WI38 (cell line): ENCODE data around the gene SWAP70.
"Not testable (repeated sequence)": the region's sequence is repeated elsewhere in the genome, so short reads cannot be mapped to it uniquely, and the experiment has no call there.

Experiments used
- H3K4me3 ChIP-seq: 2 replicates; pipeline ENCODE4 v1.5.1; 2011; ENCODE audit warnings: low read depth, mild to moderate bottlenecking, control low read depth, low read length
- CTCF ChIP-seq: IDR thresholded peaks from 2 replicates; pipeline ENCODE4 v1.5.1; 2012; ENCODE audit warnings: low read depth, mild to moderate bottlenecking, control low read depth, low read length

SWAP70 gene

DNA sequence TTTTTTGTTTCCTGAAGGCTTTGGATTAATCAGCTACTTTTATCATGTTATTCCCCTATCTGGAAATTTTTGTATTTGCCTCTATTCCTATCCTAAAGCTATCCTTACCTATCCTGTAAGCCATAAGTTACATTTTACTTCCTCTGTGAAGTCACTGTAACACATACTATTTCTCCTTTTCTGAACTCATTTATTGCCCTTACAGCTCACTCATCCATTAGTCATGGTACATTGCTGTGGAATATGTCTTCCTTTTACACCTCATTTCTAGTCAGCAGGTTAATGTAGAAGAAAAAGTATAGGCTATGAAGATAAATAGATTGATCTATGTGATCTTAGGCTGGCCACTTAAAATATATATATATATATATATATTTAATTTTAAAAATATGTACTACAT, 28.0 kb downstream of the SWAP70 start:
- H3K4me3 ChIP-seq: no peak overlapping the region
- TF ChIP-seq CTCF: no peak

DNA sequence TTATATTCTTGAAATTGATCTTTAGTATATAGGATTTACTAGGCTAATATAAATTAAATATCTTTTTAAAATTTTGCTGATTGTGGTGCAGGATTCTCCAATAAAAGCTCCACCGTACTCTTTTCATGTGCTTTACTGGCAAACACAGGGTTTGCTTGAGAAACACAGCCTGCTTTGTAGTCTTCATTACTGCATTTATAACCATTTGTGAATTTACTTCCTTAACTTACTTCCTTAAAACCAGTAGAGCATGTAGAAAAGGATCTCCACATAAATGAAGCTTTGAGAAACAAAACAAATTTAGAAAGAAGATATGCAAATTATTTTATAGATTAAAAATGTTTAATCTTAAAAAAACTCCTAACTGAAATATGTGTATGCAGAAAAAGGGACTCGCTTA, 28.8 kb downstream of the SWAP70 start:
- H3K4me3 ChIP-seq: no peak overlapping the region
- TF ChIP-seq CTCF: no peak

DNA sequence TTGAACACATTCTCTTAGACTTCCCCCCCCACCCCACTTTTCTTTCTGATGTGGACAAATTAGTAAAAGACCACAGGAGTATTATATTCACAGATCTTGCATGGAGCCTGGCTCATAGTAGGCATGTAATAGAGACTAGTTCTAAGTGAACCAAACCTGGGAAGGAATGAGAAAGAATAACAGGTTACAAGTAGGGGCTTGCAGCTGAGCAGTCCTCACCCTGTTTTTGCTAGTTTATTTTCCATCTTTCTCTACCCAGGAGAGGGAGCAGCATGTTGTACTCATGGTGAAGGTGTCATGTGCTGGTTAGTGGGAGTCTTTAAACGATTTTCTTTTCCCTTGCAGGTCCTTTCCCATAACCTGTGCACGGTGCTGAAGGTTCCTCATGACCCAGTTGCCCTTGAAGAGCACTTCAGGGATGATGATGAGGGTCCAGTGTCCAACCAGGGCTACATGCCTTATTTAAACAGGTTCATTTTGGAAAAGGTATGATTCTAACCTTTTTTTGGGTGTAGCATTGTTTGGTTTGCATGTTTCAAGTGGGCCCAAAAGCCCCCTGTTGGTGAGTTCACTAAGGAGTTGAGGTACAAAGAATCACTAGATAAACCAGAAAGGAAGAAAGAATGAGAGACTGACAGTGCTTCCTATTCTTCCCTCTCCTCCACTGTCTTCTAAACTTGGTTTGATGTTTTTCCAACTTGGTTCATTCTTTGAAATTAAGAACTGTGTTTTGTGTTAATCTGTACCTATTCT, 30.1 kb downstream of the SWAP70 start:
- H3K4me3 ChIP-seq: no peak overlapping the region

DNA sequence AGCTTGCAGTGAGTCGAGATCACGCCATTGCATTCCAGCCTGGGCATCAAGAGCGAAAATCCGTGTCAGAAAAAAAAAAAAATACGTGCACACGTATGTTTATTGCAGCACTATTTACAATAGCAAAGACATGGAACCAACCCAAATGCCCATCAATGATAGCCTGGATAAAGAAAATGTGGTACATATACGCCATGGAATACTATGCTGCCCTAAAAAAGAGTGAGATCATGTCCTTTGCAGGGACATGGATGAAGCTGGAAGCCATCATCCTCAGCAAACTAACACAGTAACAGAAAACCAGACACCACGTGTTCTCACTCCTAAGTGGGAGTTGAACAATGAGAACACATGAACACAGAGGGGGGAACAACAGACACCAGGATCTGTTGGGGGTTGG, 31.4 kb downstream of the SWAP70 start:
- H3K4me3 ChIP-seq: not testable (repeated sequence)

More for the DNA sequence above, 30.1 kb downstream of the SWAP70 start:
- TF ChIP-seq CTCF: no peak

GRCh38 chr11:9697766-9698165, 33.9 kb downstream of the SWAP70 start:
- no peak for TF ChIP-seq CTCF

GRCh38 chr11:9700105-9700801, 36.4 kb downstream of the SWAP70 start:
- no peak overlapping the region for H3K4me3 ChIP-seq
- TF ChIP-seq CTCF: no peak

More at GRCh38 chr11:9697766-9698165, 33.9 kb downstream of the SWAP70 start:
- H3K4me3 ChIP-seq: no peak overlapping the region

- no peak overlapping the region for H3K4me3 ChIP-seq
- no peak for TF ChIP-seq CTCF
These were observed 37.9 kb downstream of the SWAP70 start for GRCh38 chr11:9701799-9702198.
